Gastrocnemius medialis (tissue), 4 donors: ENCODE measurements around the gene ANO9. TPM values are rescaled to one million over a fixed set of nuclear protein-coding genes. Genes with fewer than 3 reads are reported as not detected.
"Not testable (repeated sequence)": the region's sequence is repeated elsewhere in the genome, so short reads cannot be mapped to it uniquely, and the experiment has no call there.

ENCODE experiments used
- ATAC-seq, 2 donors: fragments of 150-250 bp; one replicate each; pipeline ENCODE4 v1.9.1; 2016
- DNase-seq, 2 donors: peaks; one replicate each; pipeline ENCODE4 v3.0.0-alpha.2; 2019
- H3K27ac ChIP-seq, 4 donors: fragments of 200-600 bp; sonication (generic); 1 replicate in 1 of 4; 2 replicates in 3 of 4; pipeline ENCODE4 v1.5.1; 2016 to 2018; ENCODE audit warnings: mild to moderate bottlenecking in 2 of 4, moderate library complexity in 1 of 4
- H3K27me3 ChIP-seq, 3 donors: fragments of 200-600 bp; sonication (generic) in 2 of 3; 1 replicate in 1 of 3; 2 replicates in 2 of 3; pipeline versions ENCODE4 v1.5.1 to v1.6.0; 2016 to 2019; ENCODE audit warnings: mild to moderate bottlenecking in 1 of 3, moderate library complexity in 1 of 3
- H3K36me3 ChIP-seq, 2 donors: fragments of 200-600 bp; sonication (generic) in 1 of 2; one replicate each; pipeline ENCODE4 v1.5.1; 2017 to 2018
- H3K4me1 ChIP-seq, 2 donors: fragments of 200-600 bp; sonication (generic) in 1 of 2; one replicate each; pipeline ENCODE4 v1.5.1; 2016 to 2017; ENCODE audit warnings: mild to moderate bottlenecking in 2 of 2
- H3K4me3 ChIP-seq, 4 donors: fragments of 200-600 bp; sonication (generic) in 3 of 4; 1 replicate in 1 of 4; 2 replicates in 3 of 4; pipeline ENCODE4 v1.5.1; 2016 to 2019; ENCODE audit warnings: mild to moderate bottlenecking in 2 of 4
- H3K9me3 ChIP-seq, 3 donors: fragments of 200-600 bp; sonication (generic) in 2 of 3; 1 replicate in 1 of 3; 2 replicates in 2 of 3; pipeline ENCODE4 v1.5.1; 2016 to 2019
- POLR2A ChIP-seq, 2 donors: fragments of 450-650 bp; IDR thresholded peaks; one replicate each; pipeline ENCODE4 v1.6.1; 2017; ENCODE audit warnings: antibody characterized with exemption in 2 of 2, mild to moderate bottlenecking in 2 of 2, moderate library complexity in 2 of 2
- in situ Hi-C, 4 donors: fragments of 200-750 bp; cut with MboI; loops; one replicate each; pipeline versions ENCODE4 v1.15.0 to v1.8.0; 2017; ENCODE audit warnings: low sequenced_read_pairs in 4 of 4
- intact Hi-C: fragments of 100-400 bp; cut with DNase I; formaldehyde crosslinking; loops from one replicate; pipeline ENCODE4 v1.15.1; 2023; ENCODE audit warnings: low total_unique reads
- total RNA-seq, 4 donors: library from RNA; depleted of rRNA; stranded (reverse); fragments of >200 nt; gene quantifications; one replicate each; pipeline versions ENCODE4 v1.1.0 to v1.2.3, GENCODE V29; 2016
- TF ChIP-seq, protein P1 (sequence below), 5 experiments: fragments of 450-650 bp in 3 of 5; fragments of 200-600 bp in 2 of 5; sonication (generic) in 2 of 5; IDR thresholded peaks in 4 of 5; conservative IDR thresholded peaks in 1 of 5; 1 replicate in 4 of 5; 2 replicates in 1 of 5; pipeline ENCODE4 v1.5.1; 2016 to 2019; ENCODE audit warnings: antibody characterized with exemption in 5 of 5, mild to moderate bottlenecking in 3 of 5, moderate library complexity in 3 of 5

The ANO9 gene
- total RNA-seq, 4 donors from 2014 or later = 0.23 to 0.41 TPM; not detected in 2

DNA sequence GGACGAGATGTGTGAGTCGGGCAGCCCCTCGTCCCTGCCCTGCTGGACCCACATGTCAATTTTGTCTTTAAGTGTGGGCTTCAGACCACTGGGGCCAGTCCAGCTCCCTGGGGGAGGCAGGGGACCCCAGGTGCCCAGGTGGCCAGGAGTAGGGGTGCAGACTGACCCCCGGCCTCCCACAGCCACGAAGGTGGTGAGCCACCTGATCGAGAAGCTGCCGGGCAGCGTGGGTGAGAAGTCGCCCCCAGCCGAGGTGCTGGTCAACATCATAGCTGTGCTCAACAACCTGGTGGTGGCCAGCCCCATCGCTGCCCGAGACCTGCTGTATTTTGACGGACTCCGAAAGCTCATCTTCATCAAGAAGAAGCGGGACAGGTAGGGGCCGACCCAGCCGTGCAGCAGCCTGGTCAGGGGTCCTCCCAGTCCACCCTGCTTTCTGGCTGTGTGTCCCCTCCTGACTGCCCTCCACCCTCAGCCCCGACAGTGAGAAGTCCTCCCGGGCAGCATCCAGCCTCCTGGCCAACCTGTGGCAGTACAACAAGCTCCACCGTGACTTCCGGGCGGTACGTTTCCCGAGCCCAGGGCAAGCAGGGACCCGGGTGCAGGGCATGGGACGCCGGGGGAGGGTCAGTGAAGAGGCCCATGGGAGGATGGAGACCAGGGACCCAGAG is 37.9 kb downstream of the ANO9 start:
- in situ Hi-C loops = no loop called here
- TF ChIP-seq, protein P1, sequence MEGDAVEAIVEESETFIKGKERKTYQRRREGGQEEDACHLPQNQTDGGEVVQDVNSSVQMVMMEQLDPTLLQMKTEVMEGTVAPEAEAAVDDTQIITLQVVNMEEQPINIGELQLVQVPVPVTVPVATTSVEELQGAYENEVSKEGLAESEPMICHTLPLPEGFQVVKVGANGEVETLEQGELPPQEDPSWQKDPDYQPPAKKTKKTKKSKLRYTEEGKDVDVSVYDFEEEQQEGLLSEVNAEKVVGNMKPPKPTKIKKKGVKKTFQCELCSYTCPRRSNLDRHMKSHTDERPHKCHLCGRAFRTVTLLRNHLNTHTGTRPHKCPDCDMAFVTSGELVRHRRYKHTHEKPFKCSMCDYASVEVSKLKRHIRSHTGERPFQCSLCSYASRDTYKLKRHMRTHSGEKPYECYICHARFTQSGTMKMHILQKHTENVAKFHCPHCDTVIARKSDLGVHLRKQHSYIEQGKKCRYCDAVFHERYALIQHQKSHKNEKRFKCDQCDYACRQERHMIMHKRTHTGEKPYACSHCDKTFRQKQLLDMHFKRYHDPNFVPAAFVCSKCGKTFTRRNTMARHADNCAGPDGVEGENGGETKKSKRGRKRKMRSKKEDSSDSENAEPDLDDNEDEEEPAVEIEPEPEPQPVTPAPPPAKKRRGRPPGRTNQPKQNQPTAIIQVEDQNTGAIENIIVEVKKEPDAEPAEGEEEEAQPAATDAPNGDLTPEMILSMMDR (IDR thresholded peaks at IDR 0.05 in 4 of 5, conservative IDR thresholded peaks at IDR 0.05 in 1 of 5) = no peak
- TF ChIP-seq POLR2A (IDR thresholded peaks at IDR 0.05) = no peak
- Histone ChIP-seq H3K27ac (no peak overlapping the region), H3K9me3 (no peaks in the 10 kb centered on the region), H3K36me3 (no peaks in the 10 kb centered on the region), H3K27me3 (peaks cover 4 to 45% (median 13%) of the 10 kb centered on the region in 3 donors), H3K4me3 (no peak overlapping the region), H3K4me1 (peaks cover 0 to 10% of the 10 kb centered on the region in 2 donors)
- intact Hi-C loops = no loop called here
- ATAC-seq (no peak), DNase-seq (no peak)

DNA sequence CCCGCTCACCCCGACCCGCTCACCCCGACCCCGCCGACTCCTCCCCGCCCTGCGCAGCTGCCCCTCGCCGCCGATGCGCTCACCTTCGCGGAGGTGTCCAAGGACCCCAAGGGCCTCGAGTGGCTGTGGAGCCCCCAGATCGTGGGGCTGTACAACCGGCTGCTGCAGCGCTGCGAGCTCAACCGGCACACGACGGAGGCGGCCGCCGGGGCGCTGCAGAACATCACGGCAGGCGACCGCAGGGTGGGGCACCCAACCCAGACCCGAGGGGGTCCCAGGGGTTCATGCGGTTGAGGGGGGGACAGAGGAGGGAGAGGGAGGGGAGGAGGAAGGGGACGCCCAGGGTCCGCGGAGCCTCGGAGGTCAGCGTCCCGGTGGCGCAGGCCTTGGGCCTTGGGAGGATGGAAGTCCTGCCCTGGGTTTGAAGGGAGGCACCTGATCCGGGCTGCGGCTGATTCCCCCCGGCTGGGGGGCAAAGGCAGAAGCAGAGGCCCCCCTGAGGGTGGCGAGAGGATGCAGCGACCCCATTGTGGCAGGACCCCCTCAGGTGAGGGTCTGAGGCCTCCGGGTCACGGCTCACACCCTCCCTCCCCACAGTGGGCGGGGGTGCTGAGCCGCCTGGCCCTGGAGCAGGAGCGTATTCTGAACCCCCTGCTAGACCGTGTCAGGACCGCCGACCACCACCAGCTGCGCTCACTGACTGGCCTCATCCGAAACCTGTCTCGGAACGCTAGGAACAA is 38.6 kb downstream of the ANO9 start:
- H3K4me3 ChIP-seq = no peak overlapping the region
- in situ Hi-C loops (no loop called here), intact Hi-C loops (no loop called here)
- H3K9me3 ChIP-seq = no peaks in the 10 kb centered on the region
- ATAC-seq (no peak), DNase-seq (no peak)
- no peak overlapping the region for H3K27ac ChIP-seq
- H3K4me1 ChIP-seq = peaks cover 0 to 10% of the 10 kb centered on the region in 2 donors
- H3K36me3 ChIP-seq = no peaks in the 10 kb centered on the region
- H3K27me3 ChIP-seq = peaks cover 4 to 47% (median 12%) of the 10 kb centered on the region in 3 donors
- TF ChIP-seq POLR2A (IDR thresholded peaks at IDR 0.05) = no peak
- TF ChIP-seq, protein P1 (IDR thresholded peaks at IDR 0.05 in 4 of 5, conservative IDR thresholded peaks at IDR 0.05 in 1 of 5) = no peak

DNA sequence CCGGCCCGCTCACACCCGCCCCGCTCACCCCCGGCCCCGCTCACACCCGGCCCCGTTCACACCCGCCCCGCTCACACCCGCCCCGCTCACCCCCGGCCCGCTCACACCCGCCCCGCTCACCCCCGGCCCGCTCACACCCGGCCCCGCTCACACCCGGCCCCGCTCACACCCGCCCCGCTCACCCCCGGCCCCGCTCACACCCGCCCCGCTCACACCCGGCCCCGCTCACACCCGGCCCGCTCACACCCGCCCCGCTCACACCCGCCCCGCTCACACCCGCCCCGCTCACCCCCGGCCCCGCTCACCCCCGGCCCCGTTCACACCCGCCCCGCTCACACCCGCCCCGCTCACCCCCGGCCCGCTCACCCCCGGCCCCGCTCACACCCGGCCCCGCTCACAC is 40.6 kb downstream of the ANO9 start:
- in situ Hi-C loops, H3K9me3 ChIP-seq, H3K27ac ChIP-seq, H3K4me1 ChIP-seq, H3K36me3 ChIP-seq, H3K4me3 ChIP-seq, DNase-seq, intact Hi-C loops, ATAC-seq: not testable (repeated sequence)
- H3K27me3 ChIP-seq = peaks cover 4 to 49% (median 22%) of the 10 kb centered on the region in 3 donors

DNA sequence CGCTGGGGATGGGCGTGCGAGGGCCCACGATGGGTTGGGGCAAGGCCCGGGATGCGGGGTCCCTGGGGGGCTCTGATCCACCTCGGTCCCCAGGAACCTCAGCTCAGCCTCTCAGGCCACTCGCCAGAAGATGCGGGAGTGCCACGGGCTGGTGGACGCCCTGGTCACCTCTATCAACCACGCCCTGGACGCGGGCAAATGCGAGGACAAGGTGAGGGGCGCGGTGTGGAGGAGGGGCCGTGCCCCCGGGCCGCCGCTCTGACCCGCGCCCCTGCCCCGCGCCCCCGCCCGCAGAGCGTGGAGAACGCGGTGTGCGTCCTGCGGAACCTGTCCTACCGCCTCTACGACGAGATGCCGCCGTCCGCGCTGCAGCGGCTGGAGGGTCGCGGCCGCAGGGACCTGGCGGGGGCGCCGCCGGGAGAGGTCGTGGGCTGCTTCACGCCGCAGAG is 41.5 kb downstream of the ANO9 start:
- intact Hi-C loops = no loop called here
- no peak overlapping the region for H3K27ac ChIP-seq
- no peak for ATAC-seq
- H3K4me3 ChIP-seq = no peak overlapping the region
- H3K9me3 ChIP-seq = no peaks in the 10 kb centered on the region
- H3K27me3 ChIP-seq = peaks cover 10 to 55% (median 22%) of the 10 kb centered on the region in 3 donors
- in situ Hi-C loops = no loop called here
- no peaks in the 10 kb centered on the region for H3K36me3 ChIP-seq
- H3K4me1 ChIP-seq = peaks cover 0 to 4% of the 10 kb centered on the region in 2 donors
- TF ChIP-seq, protein P1 (IDR thresholded peaks at IDR 0.05 in 4 of 5, conservative IDR thresholded peaks at IDR 0.05 in 1 of 5) = no peak
- TF ChIP-seq POLR2A (IDR thresholded peaks at IDR 0.05) = no peak
- DNase-seq = no peak

DNA sequence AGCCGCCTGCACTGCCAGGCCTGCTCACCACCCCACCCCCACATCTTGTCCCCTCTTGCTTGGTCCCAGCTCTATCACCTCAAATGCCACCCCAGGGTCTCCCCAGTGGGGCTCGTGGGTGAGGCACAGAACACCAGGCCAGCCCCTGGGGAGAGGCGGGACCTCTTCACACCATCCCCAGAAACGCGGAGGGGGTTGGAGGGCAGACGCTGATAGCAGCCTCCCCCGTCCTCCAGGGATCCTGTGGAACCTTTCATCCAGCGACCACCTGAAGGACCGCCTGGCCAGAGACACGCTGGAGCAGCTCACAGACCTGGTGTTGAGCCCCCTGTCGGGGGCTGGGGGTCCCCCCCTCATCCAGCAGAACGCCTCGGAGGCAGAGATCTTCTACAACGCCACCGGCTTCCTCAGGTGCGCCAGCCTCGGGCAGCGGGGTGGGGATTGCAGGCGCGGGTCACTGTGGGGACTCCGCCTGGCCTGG is 42.0 kb downstream of the ANO9 start:
- ATAC-seq (no peak), DNase-seq (no peak)
- peaks cover 0 to 4% of the 10 kb centered on the region in 2 donors for H3K4me1 ChIP-seq
- TF ChIP-seq POLR2A (IDR thresholded peaks at IDR 0.05) = no peak
- TF ChIP-seq, protein P1 (IDR thresholded peaks at IDR 0.05 in 4 of 5, conservative IDR thresholded peaks at IDR 0.05 in 1 of 5) = no peak
- peaks cover 10 to 57% (median 22%) of the 10 kb centered on the region in 3 donors for H3K27me3 ChIP-seq
- no peaks in the 10 kb centered on the region for H3K36me3 ChIP-seq
- H3K4me3 ChIP-seq = no peak overlapping the region
- in situ Hi-C loops (no loop called here), intact Hi-C loops (no loop called here)
- H3K27ac ChIP-seq = no peak overlapping the region
- H3K9me3 ChIP-seq = no peaks in the 10 kb centered on the region
